GM20000 (cell line): ENCODE measurements around the gene SDCCAG8.

ENCODE experiments used
- DNase-seq: peaks from one replicate; pipeline ENCODE4 v3.0.0; 2012; ENCODE audit warnings: low spot score
- TF ChIP-seq, protein P1 (sequence below): IDR thresholded peaks from 2 replicates; pipeline ENCODE4 v1.5.1; 2012; ENCODE audit warnings: mild to moderate bottlenecking, control low read depth; ENCODE audit errors: extremely low read depth, missing control alignments

SDCCAG8 gene

DNA sequence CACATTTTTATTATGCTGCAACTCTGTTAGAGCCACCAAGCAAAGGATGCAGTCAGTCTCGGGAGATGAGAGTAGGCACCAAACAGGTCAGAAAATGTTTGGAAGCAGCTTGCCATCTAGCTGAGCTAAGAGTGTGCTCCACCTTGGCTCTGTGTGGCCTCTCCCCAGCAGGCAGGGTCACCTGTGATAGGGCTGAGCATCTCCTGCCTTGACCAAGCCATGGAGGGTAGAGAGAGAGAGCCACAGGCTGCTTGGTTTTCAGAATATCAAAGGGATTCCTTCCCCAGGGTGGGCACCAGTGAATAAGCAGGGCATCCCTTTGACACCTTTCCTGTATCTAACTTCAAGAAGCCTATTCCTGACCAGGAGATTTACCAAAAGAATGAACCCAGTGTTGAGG is 135.5 kb downstream of the SDCCAG8 start:
- TF ChIP-seq, protein P1, sequence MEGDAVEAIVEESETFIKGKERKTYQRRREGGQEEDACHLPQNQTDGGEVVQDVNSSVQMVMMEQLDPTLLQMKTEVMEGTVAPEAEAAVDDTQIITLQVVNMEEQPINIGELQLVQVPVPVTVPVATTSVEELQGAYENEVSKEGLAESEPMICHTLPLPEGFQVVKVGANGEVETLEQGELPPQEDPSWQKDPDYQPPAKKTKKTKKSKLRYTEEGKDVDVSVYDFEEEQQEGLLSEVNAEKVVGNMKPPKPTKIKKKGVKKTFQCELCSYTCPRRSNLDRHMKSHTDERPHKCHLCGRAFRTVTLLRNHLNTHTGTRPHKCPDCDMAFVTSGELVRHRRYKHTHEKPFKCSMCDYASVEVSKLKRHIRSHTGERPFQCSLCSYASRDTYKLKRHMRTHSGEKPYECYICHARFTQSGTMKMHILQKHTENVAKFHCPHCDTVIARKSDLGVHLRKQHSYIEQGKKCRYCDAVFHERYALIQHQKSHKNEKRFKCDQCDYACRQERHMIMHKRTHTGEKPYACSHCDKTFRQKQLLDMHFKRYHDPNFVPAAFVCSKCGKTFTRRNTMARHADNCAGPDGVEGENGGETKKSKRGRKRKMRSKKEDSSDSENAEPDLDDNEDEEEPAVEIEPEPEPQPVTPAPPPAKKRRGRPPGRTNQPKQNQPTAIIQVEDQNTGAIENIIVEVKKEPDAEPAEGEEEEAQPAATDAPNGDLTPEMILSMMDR, result no peak
- no peak for DNase-seq

DNA sequence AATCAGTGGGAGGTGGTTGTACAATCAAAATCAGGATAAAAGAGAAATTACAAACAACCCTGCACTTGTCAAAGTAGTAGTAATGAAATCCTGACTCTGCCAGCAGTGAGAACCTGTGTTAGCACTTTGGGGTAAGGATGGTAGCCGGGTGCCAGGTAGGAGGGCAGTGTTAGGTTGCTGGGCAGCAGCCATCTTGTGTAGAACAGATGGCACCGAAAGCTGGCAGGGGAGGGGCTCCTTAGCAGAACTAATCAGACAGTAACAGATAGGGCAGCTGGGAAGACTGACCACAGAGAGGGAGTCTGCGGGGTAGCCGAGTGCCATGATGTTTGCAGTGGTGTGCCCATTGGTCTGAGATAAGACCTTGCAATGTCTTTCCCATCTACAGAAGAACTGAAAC is 137.3 kb downstream of the SDCCAG8 start:
- DNase-seq, result no peak
- TF ChIP-seq, protein P1, result no peak

DNA sequence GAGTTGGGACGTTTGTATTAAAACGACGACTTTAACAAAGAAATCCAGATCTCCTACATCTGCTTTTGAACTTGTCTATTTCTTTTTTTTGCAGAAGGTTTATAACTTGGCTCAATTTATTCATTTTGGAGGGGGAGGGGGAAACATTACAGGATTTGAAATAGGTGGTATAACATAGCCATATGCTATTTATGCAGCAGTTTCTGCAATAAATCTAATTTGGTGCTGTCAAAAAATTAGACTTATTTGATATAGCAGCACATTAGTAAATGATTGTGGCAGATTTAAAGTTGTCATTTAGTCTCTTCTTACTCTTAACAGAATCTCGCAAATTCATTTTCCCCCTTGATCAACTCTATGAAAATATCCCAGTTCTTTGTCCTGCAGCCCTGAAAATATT is 138.2 kb downstream of the SDCCAG8 start:
- DNase-seq, result no peak
- TF ChIP-seq, protein P1, result no peak

DNA sequence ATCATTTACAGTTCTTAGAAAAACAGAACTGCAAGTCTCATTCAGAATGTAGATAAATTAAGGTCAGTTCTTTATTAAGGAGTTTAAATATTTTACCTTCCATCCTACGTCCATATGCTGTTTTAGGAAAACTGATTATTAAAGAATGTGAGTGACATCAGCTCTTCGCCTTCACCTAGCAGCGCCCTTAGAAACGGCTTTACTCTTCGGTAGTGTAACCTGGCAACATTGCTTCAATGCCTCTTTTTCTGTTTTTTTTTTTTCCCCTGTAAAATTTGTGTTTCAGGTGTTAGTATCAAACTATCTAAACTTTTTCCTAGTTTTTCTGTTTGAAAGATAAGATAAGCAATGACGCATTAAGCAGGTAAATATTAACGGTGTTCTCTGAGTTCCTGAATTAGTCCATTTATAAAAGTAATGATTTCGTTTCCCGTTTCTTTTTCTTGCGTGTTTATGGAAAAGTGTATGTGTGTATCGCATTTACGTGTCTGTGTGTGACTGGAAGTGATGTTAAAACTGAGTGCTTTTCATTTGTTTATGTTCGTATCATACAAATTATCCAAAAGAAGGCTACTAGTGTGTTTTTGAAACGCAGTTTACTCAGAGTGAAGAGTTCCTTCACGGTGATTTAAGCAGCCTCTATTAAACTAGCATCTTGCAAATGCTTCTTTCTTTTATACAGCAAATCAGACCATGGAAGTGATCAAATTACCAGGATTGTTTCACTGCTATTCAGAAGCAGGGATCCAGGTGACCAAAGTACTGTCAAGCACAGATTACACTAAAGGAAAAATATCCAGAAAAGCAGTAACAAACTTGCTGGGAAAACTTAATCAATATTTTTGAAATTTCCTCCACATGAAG is 139.0 kb downstream of the SDCCAG8 start:
- TF ChIP-seq, protein P1, result no peak
- no peak for DNase-seq

DNA sequence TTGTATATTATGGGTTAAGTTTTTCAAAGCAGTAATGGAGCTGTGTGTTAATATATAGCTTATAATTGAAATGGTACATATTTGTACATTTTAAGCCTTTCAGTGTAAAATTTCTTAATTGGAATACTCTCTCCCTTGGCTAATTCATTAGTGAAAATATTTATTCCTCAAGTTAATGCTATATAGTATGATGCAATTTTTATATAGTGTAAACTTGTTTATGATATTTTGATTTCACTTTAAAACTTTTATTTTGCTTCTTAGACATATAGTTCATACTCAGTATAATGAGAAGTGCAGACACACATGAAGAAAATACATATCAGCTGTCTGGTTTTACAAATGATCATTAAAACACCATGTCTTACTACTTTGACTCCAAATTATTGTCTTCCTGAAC is 140.6 kb downstream of the SDCCAG8 start:
- TF ChIP-seq, protein P1, result no peak

DNA sequence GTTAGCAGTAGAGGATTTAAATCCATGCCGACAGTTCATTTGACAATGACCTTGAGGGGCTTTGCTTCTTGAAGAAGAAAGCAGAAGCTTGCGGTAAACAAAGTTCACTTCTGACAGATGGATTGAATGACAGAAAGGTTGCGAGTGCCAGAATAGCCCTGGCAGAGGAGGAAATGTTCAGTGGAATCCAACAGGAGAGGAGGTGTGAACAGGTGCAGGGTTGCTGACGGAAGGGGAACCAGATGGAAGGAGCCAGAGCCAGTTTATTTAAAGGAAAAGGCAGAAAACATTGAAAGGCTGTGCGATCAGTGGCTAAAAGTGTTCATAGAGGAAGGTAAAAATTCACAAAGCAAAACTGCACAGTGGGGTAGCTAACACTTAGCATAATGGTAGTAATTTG is 141.0 kb downstream of the SDCCAG8 start:
- no peak for DNase-seq
- TF ChIP-seq, protein P1, result no peak

More for the DNA sequence above, 140.6 kb downstream of the SDCCAG8 start:
- DNase-seq, result no peak

DNA sequence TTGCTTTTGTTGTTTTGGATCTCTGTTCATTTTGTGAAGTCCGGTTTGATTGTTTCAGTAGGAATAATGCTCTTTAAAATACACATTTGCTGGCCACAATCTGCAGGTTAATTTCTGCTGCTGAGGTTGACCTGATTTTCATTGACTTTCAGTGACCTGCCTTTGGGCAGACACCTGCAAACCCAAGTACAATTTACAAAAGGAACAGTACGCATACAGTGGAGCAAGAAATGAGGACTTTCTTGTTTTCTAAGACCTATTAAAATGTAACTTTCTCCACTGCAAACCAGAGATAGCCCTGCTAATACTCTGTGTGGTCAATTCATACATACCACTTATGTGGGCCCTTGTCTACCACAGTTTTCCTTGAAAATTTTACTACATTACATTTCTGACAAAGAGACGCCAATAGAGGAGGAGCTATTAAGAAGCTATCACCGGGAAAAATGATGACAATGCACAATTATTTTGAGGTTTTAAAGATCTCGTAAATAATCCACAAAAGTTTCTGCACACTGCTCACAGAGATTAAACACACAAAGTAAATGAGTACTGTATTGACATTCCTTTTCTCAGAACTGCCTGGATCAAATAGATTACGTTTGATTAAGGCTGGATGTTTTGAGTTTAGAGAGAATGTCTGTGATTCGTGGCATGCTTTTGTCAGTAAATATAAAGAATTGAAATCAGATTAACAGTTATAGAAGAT is 141.9 kb downstream of the SDCCAG8 start:
- TF ChIP-seq, protein P1, result no peak
- DNase-seq, result no peak
